ENCODE measurements around the gene ATP12A. TPM values are rescaled to one million over a fixed set of nuclear protein-coding genes. Genes with fewer than 3 reads are reported as not detected.

The ATP12A gene
- total and polyA plus RNA-seq, 2 donors (not counting 1 experiment from before 2014, with no cell fraction given): not detected

- Histone ChIP-seq H3K27me3 (ENCODE audit: control insufficient read depth, insufficient read depth, low read length) (peaks cover 10% of the 10 kb centered on the region), H3K9me3 (ENCODE audit: control insufficient read depth, insufficient read depth, low read depth, low read length) (no peaks in the 10 kb centered on the region), H3K79me2 (ENCODE audit: control insufficient read depth, insufficient read depth, low read length) (no peaks in the 10 kb centered on the region), H3K4me1 (ENCODE audit: control insufficient read depth, extremely low read depth, insufficient read depth, low read length) (no peaks in the 10 kb centered on the region), H3K9ac (ENCODE audit: insufficient read depth, low read length) (no peak overlapping the region), H3K4me3 (replicated peaks in 1 of 4; ENCODE audit: control extremely low read depth in 1 of 4, insufficient read depth in 1 of 4, low read depth in 3 of 4, low read length in 4 of 4) (no peak overlapping the region), H3K4me2 (ENCODE audit: extremely low read depth, insufficient read depth, low read length) (no peak overlapping the region), H3K27ac (ENCODE audit: insufficient read depth, low read length) (no peak overlapping the region), H2AFZ (ENCODE audit: low read length) (no peak overlapping the region), H4K20me1 (ENCODE audit: control insufficient read depth, extremely low read depth, insufficient read depth, low read length) (no peaks in the 10 kb centered on the region), H3K36me3 (ENCODE audit: control insufficient read depth, insufficient read depth, low read length) (no peaks in the 10 kb centered on the region)
- TF ChIP-seq, protein P1, sequence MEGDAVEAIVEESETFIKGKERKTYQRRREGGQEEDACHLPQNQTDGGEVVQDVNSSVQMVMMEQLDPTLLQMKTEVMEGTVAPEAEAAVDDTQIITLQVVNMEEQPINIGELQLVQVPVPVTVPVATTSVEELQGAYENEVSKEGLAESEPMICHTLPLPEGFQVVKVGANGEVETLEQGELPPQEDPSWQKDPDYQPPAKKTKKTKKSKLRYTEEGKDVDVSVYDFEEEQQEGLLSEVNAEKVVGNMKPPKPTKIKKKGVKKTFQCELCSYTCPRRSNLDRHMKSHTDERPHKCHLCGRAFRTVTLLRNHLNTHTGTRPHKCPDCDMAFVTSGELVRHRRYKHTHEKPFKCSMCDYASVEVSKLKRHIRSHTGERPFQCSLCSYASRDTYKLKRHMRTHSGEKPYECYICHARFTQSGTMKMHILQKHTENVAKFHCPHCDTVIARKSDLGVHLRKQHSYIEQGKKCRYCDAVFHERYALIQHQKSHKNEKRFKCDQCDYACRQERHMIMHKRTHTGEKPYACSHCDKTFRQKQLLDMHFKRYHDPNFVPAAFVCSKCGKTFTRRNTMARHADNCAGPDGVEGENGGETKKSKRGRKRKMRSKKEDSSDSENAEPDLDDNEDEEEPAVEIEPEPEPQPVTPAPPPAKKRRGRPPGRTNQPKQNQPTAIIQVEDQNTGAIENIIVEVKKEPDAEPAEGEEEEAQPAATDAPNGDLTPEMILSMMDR (conservative IDR thresholded peaks at IDR 0.05 in 1 of 2, IDR thresholded peaks at IDR 0.05 in 1 of 2; ENCODE audit: low read depth in 1 of 2, low read length in 2 of 2): no peak
- TF ChIP-seq EZH2 (IDR thresholded peaks at IDR 0.05; ENCODE audit: low read length, missing control alignments): no peak
- no peak for DNase-seq (ENCODE audit: low read depth in 2 of 2)
Observed at GRCh38 chr13:24745516-24745860, 65.3 kb downstream of the ATP12A start.

GRCh38 chr13:24745861-24746617 lies 65.8 kb downstream of the ATP12A start:
- Histone ChIP-seq H4K20me1 (ENCODE audit: control insufficient read depth, extremely low read depth, insufficient read depth, low read length) (no peaks in the 10 kb centered on the region), H3K27me3 (ENCODE audit: control insufficient read depth, insufficient read depth, low read length) (peaks cover 10% of the 10 kb centered on the region), H2AFZ (ENCODE audit: low read length) (no peak overlapping the region), H3K79me2 (ENCODE audit: control insufficient read depth, insufficient read depth, low read length) (no peaks in the 10 kb centered on the region), H3K4me2 (ENCODE audit: extremely low read depth, insufficient read depth, low read length) (no peak overlapping the region), H3K36me3 (ENCODE audit: control insufficient read depth, insufficient read depth, low read length) (no peaks in the 10 kb centered on the region), H3K4me3 (replicated peaks in 1 of 4; ENCODE audit: control extremely low read depth in 1 of 4, insufficient read depth in 1 of 4, low read depth in 3 of 4, low read length in 4 of 4) (no peak overlapping the region), H3K9me3 (ENCODE audit: control insufficient read depth, insufficient read depth, low read depth, low read length) (no peaks in the 10 kb centered on the region), H3K9ac (ENCODE audit: insufficient read depth, low read length) (no peak overlapping the region), H3K4me1 (ENCODE audit: control insufficient read depth, extremely low read depth, insufficient read depth, low read length) (no peaks in the 10 kb centered on the region), H3K27ac (ENCODE audit: insufficient read depth, low read length) (no peak overlapping the region)
- DNase-seq (ENCODE audit: low read depth in 2 of 2): peak in 1 of 2 donors; percentile 1
- TF ChIP-seq, protein P1 (conservative IDR thresholded peaks at IDR 0.05 in 1 of 2, IDR thresholded peaks at IDR 0.05 in 1 of 2; ENCODE audit: low read depth in 1 of 2, low read length in 2 of 2): no peak
- no peak for TF ChIP-seq EZH2 (IDR thresholded peaks at IDR 0.05; ENCODE audit: low read length, missing control alignments)

- H3K9me3 ChIP-seq (ENCODE audit: control insufficient read depth, insufficient read depth, low read depth, low read length): no peaks in the 10 kb centered on the region
- H4K20me1 ChIP-seq (ENCODE audit: control insufficient read depth, extremely low read depth, insufficient read depth, low read length): no peaks in the 10 kb centered on the region
- H3K4me2 ChIP-seq (ENCODE audit: extremely low read depth, insufficient read depth, low read length): no peak overlapping the region
- no peak overlapping the region for H3K4me3 ChIP-seq (replicated peaks in 1 of 4; ENCODE audit: control extremely low read depth in 1 of 4, insufficient read depth in 1 of 4, low read depth in 3 of 4, low read length in 4 of 4)
- H3K79me2 ChIP-seq (ENCODE audit: control insufficient read depth, insufficient read depth, low read length): no peaks in the 10 kb centered on the region
- TF ChIP-seq, protein P1 (conservative IDR thresholded peaks at IDR 0.05 in 1 of 2, IDR thresholded peaks at IDR 0.05 in 1 of 2; ENCODE audit: low read depth in 1 of 2, low read length in 2 of 2): no peak
- TF ChIP-seq EZH2 (IDR thresholded peaks at IDR 0.05; ENCODE audit: low read length, missing control alignments): peak; percentile 46
- H3K9ac ChIP-seq (ENCODE audit: insufficient read depth, low read length): no peak overlapping the region
- no peaks in the 10 kb centered on the region for H3K4me1 ChIP-seq (ENCODE audit: control insufficient read depth, extremely low read depth, insufficient read depth, low read length)
- no peak overlapping the region for H2AFZ ChIP-seq (ENCODE audit: low read length)
- H3K27ac ChIP-seq (ENCODE audit: insufficient read depth, low read length): no peak overlapping the region
- H3K36me3 ChIP-seq (ENCODE audit: control insufficient read depth, insufficient read depth, low read length): no peaks in the 10 kb centered on the region
- DNase-seq (ENCODE audit: low read depth in 2 of 2): peak in 1 of 2 donors; percentile 12
- peaks cover 10% of the 10 kb centered on the region for H3K27me3 ChIP-seq (ENCODE audit: control insufficient read depth, insufficient read depth, low read length)
Observed at GRCh38 chr13:24746618-24747247, 66.5 kb downstream of the ATP12A start.

All from fibroblast of lung (primary cell).